ENCODE data around the gene MARCKS.

MARCKS gene, protein sequence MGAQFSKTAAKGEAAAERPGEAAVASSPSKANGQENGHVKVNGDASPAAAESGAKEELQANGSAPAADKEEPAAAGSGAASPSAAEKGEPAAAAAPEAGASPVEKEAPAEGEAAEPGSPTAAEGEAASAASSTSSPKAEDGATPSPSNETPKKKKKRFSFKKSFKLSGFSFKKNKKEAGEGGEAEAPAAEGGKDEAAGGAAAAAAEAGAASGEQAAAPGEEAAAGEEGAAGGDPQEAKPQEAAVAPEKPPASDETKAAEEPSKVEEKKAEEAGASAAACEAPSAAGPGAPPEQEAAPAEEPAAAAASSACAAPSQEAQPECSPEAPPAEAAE

GRCh38 chr6:113856625-113857555 is at the start of gene MARCKS:
Gene MARCKS, plus strand, starts transcription at chr6:113857345. Its CDS starts 401 bp downstream, at chr6:113857746.
- Histone ChIP-seq H3K27ac (ENCODE audit: extremely low read depth, low read depth, low read length) (peak within 1 kb of the TSS; percentile 99), H3K4me3 (ENCODE audit: low read depth, low read length) (peak within 1 kb of the TSS; percentile 66), H3K4me1 (ENCODE audit: control insufficient read depth, insufficient read depth, low read length) (no peaks in the 10 kb centered on the region), H3K9me3 (ENCODE audit: control insufficient read depth, insufficient read depth, low read depth, low read length) (no peaks in the 10 kb centered on the region), H3K36me3 (ENCODE audit: control insufficient read depth in 2 of 2, insufficient read depth in 1 of 2, low read length in 2 of 2) (peaks cover 0 to 15% of the 10 kb centered on the region in 2 experiments; a peak in 1 of 3 replicates)
- ChIA-PET CTCF (interaction anchor here (0.9 to 1.1 kb wide), 4 partner anchors 10 to 431 kb away, joined by 3 to 4 read pairs (median 3); no protein-coding TSS in a partner anchor), POLR2A (interaction anchor here (1.4 to 2.4 kb wide), 2 partner anchors 15 to 221 kb away, joined by 6 to 10 read pairs; no protein-coding TSS in a partner anchor)
- TF ChIP-seq ZNF596 (tag by site-specific recombination; IDR thresholded peaks at IDR 0.05) (peak; percentile 91), BCL6B (tag by site-specific recombination; IDR thresholded peaks at IDR 0.05) (no peak), SALL2 (tag by site-specific recombination; IDR thresholded peaks at IDR 0.05; ENCODE audit: borderline replicate concordance) (no peak), ZNF10 (tag by site-specific recombination; IDR thresholded peaks at IDR 0.05) (no peak), HOXD13 (CRISPR knock-in tag; IDR thresholded peaks at IDR 0.05; ENCODE audit: borderline replicate concordance) (peak; percentile 31; the same call in 1 of the 2 replicates), ZBTB1 (tag by site-specific recombination; IDR thresholded peaks at IDR 0.05) (peak; percentile 28; the same call in 1 of the 2 replicates), ZBTB10 (tag by site-specific recombination; IDR thresholded peaks at IDR 0.05) (0 out of 2 replicates have a peak, but pooled peaks have one; percentile 14), ZNF544 (tag by site-specific recombination; IDR thresholded peaks at IDR 0.05) (no peak), ZNF175 (tag by site-specific recombination; IDR thresholded peaks at IDR 0.05) (no peak), TCF7L2 (IDR thresholded peaks at IDR 0.05; ENCODE audit: borderline replicate concordance, low read depth, low read length) (0 out of 2 replicates have a peak, but pooled peaks have one; percentile 4), ZNF660 (tag by site-specific recombination; IDR thresholded peaks at IDR 0.05) (peak; percentile 48; the same call in 1 of the 2 replicates), KLF7 (tag by site-specific recombination; IDR thresholded peaks at IDR 0.05; ENCODE audit: borderline replicate concordance) (0 out of 2 replicates have a peak, but pooled peaks have one; percentile 60), GLIS2 (tag by site-specific recombination; IDR thresholded peaks at IDR 0.05) (0 out of 2 replicates have a peak, but pooled peaks have one; percentile 15), ZNF248 (tag by site-specific recombination; IDR thresholded peaks at IDR 0.05) (no peak), ZBTB20 (tag by site-specific recombination; IDR thresholded peaks at IDR 0.05) (peak; percentile 9; the same call in 1 of the 2 replicates), ZBTB8A (tag by site-specific recombination; IDR thresholded peaks at IDR 0.05) (peak; percentile 98), SP2 (tag by site-specific recombination; IDR thresholded peaks at IDR 0.05) (peak; percentile 68), ZXDB (tag by site-specific recombination; IDR thresholded peaks at IDR 0.05) (peak; percentile 62), ZNF560 (tag by site-specific recombination; IDR thresholded peaks at IDR 0.05; ENCODE audit: borderline replicate concordance) (no peak), ZFP37 (tag by site-specific recombination; IDR thresholded peaks at IDR 0.05) (peak; percentile 76), ZNF624 (tag by site-specific recombination; IDR thresholded peaks at IDR 0.05) (0 out of 2 replicates have a peak, but pooled peaks have one; percentile 29), ZNF280C (tag by site-specific recombination; IDR thresholded peaks at IDR 0.05) (no peak), SP7 (tag by site-specific recombination; IDR thresholded peaks at IDR 0.05) (peak; percentile 85), ZNF362 (tag by site-specific recombination; IDR thresholded peaks at IDR 0.05) (peak; percentile 91)
